Omental fat pad (tissue), 4 donors: ENCODE measurements around the gene UBL3. TPM values are rescaled to one million over a fixed set of nuclear protein-coding genes. Genes with fewer than 3 reads are reported as not detected.

Experiments used
- ATAC-seq: fragments of 150-250 bp; one replicate; pipeline ENCODE4 v1.9.1; 2016; ENCODE audit warnings: mild to moderate bottlenecking, moderate library complexity; ENCODE audit not compliant: low FRiP score
- DNase-seq: peaks from one replicate; pipeline ENCODE4 v3.0.0-alpha.2; 2019; ENCODE audit warnings: low spot score
- total RNA-seq, 4 donors: library from RNA; depleted of rRNA; stranded (reverse); fragments of >200 nt; gene quantifications; one replicate each; pipeline ENCODE4 v1.1.0, GENCODE V29; 2016
- TF ChIP-seq, protein P1 (sequence below), 3 donors: fragments of 450-650 bp; IDR thresholded peaks; one replicate each; pipeline ENCODE4 v1.5.1; 2016 to 2017; ENCODE audit warnings: antibody characterized with exemption in 3 of 3, mild to moderate bottlenecking in 3 of 3, moderate library complexity in 2 of 3

The UBL3 gene
- total RNA-seq, 4 donors from 2014 or later, result 23.0 to 35.8 (median 24.1) TPM

GRCh38 chr13:29840585-29840984 lies 9.8 kb downstream of the UBL3 start:
- ATAC-seq (no peak), DNase-seq (no peak)
- TF ChIP-seq, protein P1, sequence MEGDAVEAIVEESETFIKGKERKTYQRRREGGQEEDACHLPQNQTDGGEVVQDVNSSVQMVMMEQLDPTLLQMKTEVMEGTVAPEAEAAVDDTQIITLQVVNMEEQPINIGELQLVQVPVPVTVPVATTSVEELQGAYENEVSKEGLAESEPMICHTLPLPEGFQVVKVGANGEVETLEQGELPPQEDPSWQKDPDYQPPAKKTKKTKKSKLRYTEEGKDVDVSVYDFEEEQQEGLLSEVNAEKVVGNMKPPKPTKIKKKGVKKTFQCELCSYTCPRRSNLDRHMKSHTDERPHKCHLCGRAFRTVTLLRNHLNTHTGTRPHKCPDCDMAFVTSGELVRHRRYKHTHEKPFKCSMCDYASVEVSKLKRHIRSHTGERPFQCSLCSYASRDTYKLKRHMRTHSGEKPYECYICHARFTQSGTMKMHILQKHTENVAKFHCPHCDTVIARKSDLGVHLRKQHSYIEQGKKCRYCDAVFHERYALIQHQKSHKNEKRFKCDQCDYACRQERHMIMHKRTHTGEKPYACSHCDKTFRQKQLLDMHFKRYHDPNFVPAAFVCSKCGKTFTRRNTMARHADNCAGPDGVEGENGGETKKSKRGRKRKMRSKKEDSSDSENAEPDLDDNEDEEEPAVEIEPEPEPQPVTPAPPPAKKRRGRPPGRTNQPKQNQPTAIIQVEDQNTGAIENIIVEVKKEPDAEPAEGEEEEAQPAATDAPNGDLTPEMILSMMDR (IDR thresholded peaks at IDR 0.05), result no peak

GRCh38 chr13:29835280-29836061 lies 14.9 kb downstream of the UBL3 start:
- TF ChIP-seq, protein P1 (IDR thresholded peaks at IDR 0.05), result no peak
- no peak for DNase-seq
- no peak for ATAC-seq

GRCh38 chr13:29832761-29833298 lies 17.6 kb downstream of the UBL3 start:
- DNase-seq (no peak), ATAC-seq (no peak)
- TF ChIP-seq, protein P1 (IDR thresholded peaks at IDR 0.05), result no peak

DNA sequence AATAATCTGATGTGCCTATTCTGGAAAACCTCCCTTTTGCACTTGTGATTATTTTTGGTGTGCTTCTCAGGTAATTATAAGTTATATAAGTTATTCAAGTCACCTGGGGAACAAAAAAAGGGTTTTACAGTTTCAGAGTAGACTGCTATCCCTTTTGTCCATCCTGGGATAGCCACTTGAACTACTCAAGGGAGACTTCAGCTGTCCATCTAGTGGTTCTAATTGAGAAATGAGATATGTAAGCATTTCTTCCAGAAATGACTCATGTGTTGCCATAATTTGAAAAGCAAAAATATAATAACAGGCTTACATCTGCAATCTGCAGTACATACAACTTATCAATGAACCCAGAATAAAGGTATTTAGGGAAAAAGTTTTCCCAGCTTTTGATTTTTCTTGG lies 20.4 kb downstream of the UBL3 start:
- ATAC-seq, result no peak
- DNase-seq, result no peak
- TF ChIP-seq, protein P1 (IDR thresholded peaks at IDR 0.05), result no peak

GRCh38 chr13:29819143-29819542 lies 31.3 kb downstream of the UBL3 start:
- DNase-seq, result no peak
- TF ChIP-seq, protein P1 (IDR thresholded peaks at IDR 0.05), result no peak
- ATAC-seq, result no peak

GRCh38 chr13:29817604-29818378 lies 32.6 kb downstream of the UBL3 start:
- TF ChIP-seq, protein P1 (IDR thresholded peaks at IDR 0.05), result no peak
- ATAC-seq (no peak), DNase-seq (no peak)
